ENCODE measurements around the gene WDR20.
"Not testable (repeated sequence)": the region's sequence is repeated elsewhere in the genome, so short reads cannot be mapped to it uniquely, and the experiment has no call there.

DNA sequence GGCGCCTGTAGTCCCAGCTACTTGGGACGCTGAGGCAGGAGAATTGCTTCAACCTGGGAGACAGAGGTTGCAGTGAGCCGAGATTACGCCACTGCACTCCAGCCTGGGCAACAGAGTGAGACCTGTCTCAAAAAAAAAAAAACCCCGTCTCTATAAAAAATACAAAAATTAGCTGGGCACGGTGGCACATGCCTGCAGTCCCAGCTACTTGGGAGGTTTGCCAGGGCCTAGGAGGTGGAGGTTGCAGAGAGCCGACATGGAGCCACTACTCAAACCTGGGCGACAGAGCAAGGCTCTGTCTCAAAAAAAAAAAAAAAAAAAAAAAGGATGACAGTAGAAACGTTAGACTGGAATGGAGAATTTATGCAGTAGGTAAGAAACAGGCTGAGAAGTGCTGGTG is 5.7 kb upstream of the WDR20 start:
- TF ChIP-seq, protein P1, sequence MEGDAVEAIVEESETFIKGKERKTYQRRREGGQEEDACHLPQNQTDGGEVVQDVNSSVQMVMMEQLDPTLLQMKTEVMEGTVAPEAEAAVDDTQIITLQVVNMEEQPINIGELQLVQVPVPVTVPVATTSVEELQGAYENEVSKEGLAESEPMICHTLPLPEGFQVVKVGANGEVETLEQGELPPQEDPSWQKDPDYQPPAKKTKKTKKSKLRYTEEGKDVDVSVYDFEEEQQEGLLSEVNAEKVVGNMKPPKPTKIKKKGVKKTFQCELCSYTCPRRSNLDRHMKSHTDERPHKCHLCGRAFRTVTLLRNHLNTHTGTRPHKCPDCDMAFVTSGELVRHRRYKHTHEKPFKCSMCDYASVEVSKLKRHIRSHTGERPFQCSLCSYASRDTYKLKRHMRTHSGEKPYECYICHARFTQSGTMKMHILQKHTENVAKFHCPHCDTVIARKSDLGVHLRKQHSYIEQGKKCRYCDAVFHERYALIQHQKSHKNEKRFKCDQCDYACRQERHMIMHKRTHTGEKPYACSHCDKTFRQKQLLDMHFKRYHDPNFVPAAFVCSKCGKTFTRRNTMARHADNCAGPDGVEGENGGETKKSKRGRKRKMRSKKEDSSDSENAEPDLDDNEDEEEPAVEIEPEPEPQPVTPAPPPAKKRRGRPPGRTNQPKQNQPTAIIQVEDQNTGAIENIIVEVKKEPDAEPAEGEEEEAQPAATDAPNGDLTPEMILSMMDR (conservative IDR thresholded peaks at IDR 0.05): not testable (repeated sequence)
- TF ChIP-seq ZFX (IDR thresholded peaks at IDR 0.05): not testable (repeated sequence)

Measured in C4-2B (cell line).